Fibroblast of lung (primary cell): Measurements from ENCODE around the gene ADCY4.

ENCODE experiments used
- EZH2 ChIP-seq: IDR thresholded peaks from 2 replicates; pipeline ENCODE4 v1.5.1; 2012; ENCODE audit warnings: low read length, control low read depth, mild to moderate bottlenecking; ENCODE audit errors: missing control alignments
- TF ChIP-seq, protein P1 (sequence below), 2 donors: IDR thresholded peaks in 1 of 2; conservative IDR thresholded peaks in 1 of 2; 1 replicate in 1 of 2; 2 replicates in 1 of 2; pipeline ENCODE4 v1.5.1; 2011 to 2012; ENCODE audit warnings: low read length in 2 of 2, control low read depth in 1 of 2, inconsistent platforms in 1 of 2, low read depth in 1 of 2, mild to moderate bottlenecking in 1 of 2

DNA sequence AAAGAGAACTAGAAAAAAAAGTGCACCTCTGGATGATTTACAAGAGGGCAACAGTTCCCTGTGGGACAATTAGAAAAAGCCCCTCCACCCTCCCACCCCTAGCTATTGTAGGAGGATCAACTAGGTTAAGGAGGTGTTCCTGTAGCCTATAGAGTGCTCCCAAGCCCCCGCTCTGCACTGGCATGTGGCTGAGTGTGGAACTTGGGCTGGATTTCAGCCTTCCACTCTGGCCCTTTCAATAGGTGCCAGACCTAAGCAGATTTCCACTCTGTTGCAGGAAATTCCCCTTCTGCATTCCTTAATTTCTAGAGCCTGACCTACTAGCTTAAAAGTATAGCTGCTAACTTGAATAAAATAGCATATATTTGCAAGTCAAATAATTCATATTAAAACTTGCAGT, 35.9 kb upstream of the ADCY4 start:
- TF ChIP-seq, protein P1, sequence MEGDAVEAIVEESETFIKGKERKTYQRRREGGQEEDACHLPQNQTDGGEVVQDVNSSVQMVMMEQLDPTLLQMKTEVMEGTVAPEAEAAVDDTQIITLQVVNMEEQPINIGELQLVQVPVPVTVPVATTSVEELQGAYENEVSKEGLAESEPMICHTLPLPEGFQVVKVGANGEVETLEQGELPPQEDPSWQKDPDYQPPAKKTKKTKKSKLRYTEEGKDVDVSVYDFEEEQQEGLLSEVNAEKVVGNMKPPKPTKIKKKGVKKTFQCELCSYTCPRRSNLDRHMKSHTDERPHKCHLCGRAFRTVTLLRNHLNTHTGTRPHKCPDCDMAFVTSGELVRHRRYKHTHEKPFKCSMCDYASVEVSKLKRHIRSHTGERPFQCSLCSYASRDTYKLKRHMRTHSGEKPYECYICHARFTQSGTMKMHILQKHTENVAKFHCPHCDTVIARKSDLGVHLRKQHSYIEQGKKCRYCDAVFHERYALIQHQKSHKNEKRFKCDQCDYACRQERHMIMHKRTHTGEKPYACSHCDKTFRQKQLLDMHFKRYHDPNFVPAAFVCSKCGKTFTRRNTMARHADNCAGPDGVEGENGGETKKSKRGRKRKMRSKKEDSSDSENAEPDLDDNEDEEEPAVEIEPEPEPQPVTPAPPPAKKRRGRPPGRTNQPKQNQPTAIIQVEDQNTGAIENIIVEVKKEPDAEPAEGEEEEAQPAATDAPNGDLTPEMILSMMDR (conservative IDR thresholded peaks at IDR 0.05 in 1 of 2, IDR thresholded peaks at IDR 0.05 in 1 of 2; ENCODE audit: low read depth in 1 of 2, low read length in 2 of 2): no peak
- no peak for TF ChIP-seq EZH2
